Neural cell (in vitro differentiated cells): ENCODE results near the gene PRKRIP1.
"Not testable (repeated sequence)": the region's sequence is repeated elsewhere in the genome, so short reads cannot be mapped to it uniquely, and the experiment has no call there.

ENCODE experiments used
- EP300 ChIP-seq: fragments of 450-650 bp; conservative IDR thresholded peaks from 2 replicates; pipeline ENCODE4 v1.6.1; 2014; ENCODE audit warnings: antibody characterized with exemption, mild to moderate bottlenecking, moderate library complexity; ENCODE audit not compliant: poor library complexity, severe bottlenecking
- EZH2 ChIP-seq: fragments of 200-600, 300-800 bp; shearing (Covaris generic), sonication (generic); IDR thresholded peaks from 2 replicates; pipeline ENCODE4 v1.6.1; 2014; ENCODE audit warnings: antibody characterized with exemption, low read length, borderline replicate concordance, mild to moderate bottlenecking; ENCODE audit not compliant: insufficient read depth, poor library complexity, severe bottlenecking
- RAD21 ChIP-seq: fragments of 450-650 bp; conservative IDR thresholded peaks from 2 replicates; pipeline ENCODE4 v1.6.1; 2014; ENCODE audit warnings: antibody characterized with exemption, mild to moderate bottlenecking, moderate library complexity
- SMC3 ChIP-seq: fragments of 450-650 bp; conservative IDR thresholded peaks from 2 replicates; pipeline ENCODE4 v1.6.1; 2014; ENCODE audit warnings: antibody characterized with exemption, mild to moderate bottlenecking, moderate library complexity; ENCODE audit not compliant: poor library complexity
- TF ChIP-seq, protein P1 (sequence below): fragments of 450-650 bp; IDR thresholded peaks from 2 replicates; pipeline ENCODE4 v1.5.1; 2014; ENCODE audit warnings: antibody characterized with exemption, mild to moderate bottlenecking, moderate library complexity; ENCODE audit not compliant: poor library complexity, severe bottlenecking
- TF ChIP-seq, protein P2 (sequence below): IDR thresholded peaks from 2 replicates; pipeline ENCODE4 v1.6.1; 2012; ENCODE audit warnings: borderline replicate concordance

GRCh38 chr7:102356344-102356743 is 39.8 kb upstream of the PRKRIP1 start, which contains the start of gene SPDYE6:
- TF ChIP-seq, protein P1, sequence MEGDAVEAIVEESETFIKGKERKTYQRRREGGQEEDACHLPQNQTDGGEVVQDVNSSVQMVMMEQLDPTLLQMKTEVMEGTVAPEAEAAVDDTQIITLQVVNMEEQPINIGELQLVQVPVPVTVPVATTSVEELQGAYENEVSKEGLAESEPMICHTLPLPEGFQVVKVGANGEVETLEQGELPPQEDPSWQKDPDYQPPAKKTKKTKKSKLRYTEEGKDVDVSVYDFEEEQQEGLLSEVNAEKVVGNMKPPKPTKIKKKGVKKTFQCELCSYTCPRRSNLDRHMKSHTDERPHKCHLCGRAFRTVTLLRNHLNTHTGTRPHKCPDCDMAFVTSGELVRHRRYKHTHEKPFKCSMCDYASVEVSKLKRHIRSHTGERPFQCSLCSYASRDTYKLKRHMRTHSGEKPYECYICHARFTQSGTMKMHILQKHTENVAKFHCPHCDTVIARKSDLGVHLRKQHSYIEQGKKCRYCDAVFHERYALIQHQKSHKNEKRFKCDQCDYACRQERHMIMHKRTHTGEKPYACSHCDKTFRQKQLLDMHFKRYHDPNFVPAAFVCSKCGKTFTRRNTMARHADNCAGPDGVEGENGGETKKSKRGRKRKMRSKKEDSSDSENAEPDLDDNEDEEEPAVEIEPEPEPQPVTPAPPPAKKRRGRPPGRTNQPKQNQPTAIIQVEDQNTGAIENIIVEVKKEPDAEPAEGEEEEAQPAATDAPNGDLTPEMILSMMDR, result not testable (repeated sequence)
- TF ChIP-seq RAD21, SMC3, EP300, EZH2: not testable (repeated sequence)
- TF ChIP-seq, protein P2, sequence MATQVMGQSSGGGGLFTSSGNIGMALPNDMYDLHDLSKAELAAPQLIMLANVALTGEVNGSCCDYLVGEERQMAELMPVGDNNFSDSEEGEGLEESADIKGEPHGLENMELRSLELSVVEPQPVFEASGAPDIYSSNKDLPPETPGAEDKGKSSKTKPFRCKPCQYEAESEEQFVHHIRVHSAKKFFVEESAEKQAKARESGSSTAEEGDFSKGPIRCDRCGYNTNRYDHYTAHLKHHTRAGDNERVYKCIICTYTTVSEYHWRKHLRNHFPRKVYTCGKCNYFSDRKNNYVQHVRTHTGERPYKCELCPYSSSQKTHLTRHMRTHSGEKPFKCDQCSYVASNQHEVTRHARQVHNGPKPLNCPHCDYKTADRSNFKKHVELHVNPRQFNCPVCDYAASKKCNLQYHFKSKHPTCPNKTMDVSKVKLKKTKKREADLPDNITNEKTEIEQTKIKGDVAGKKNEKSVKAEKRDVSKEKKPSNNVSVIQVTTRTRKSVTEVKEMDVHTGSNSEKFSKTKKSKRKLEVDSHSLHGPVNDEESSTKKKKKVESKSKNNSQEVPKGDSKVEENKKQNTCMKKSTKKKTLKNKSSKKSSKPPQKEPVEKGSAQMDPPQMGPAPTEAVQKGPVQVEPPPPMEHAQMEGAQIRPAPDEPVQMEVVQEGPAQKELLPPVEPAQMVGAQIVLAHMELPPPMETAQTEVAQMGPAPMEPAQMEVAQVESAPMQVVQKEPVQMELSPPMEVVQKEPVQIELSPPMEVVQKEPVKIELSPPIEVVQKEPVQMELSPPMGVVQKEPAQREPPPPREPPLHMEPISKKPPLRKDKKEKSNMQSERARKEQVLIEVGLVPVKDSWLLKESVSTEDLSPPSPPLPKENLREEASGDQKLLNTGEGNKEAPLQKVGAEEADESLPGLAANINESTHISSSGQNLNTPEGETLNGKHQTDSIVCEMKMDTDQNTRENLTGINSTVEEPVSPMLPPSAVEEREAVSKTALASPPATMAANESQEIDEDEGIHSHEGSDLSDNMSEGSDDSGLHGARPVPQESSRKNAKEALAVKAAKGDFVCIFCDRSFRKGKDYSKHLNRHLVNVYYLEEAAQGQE, result not testable (repeated sequence)
